GM18867 (cell line): ENCODE results near the gene EIF4E1B.

ENCODE experiments used
- ATAC-seq: cut with Tn5 transposase; IDR thresholded peaks from one replicate; pipeline ENCODE4 v1.9.1; 2021; ENCODE audit warnings: mild to moderate bottlenecking, moderate library complexity; ENCODE audit not compliant: unreplicated experiment

EIF4E1B gene

GRCh38 chr5:176644878-176645670 lies 14.6 kb downstream of the EIF4E1B start:
- ATAC-seq = no peak

GRCh38 chr5:176646049-176646706 lies 15.7 kb downstream of the EIF4E1B start:
- no peak for ATAC-seq

- ATAC-seq = peak; percentile 1
Measured at GRCh38 chr5:176646707-176647029, 16.2 kb downstream of the EIF4E1B start.

- peak; percentile 91 for ATAC-seq
Measured at GRCh38 chr5:176647030-176647842, 16.8 kb downstream of the EIF4E1B start, which contains the start of gene TSPAN17. TSS of gene TSPAN17 (plus strand) at chr5:176647484. CDS start at chr5:176647616, 132 bp downstream.

- ATAC-seq = no peak
Measured at GRCh38 chr5:176647843-176648473, 17.5 kb downstream of the EIF4E1B start.

GRCh38 chr5:176648474-176649194 lies 18.2 kb downstream of the EIF4E1B start:
- no peak for ATAC-seq

- no peak for ATAC-seq
Measured at GRCh38 chr5:176650354-176650884, 19.9 kb downstream of the EIF4E1B start.

GRCh38 chr5:176651472-176651980 lies 21.1 kb downstream of the EIF4E1B start:
- ATAC-seq = no peak

GRCh38 chr5:176652136-176652535 lies 21.7 kb downstream of the EIF4E1B start:
- no peak for ATAC-seq

- ATAC-seq = peak; percentile 52
Measured at GRCh38 chr5:176653401-176654385, 23.2 kb downstream of the EIF4E1B start.

GRCh38 chr5:176654856-176655255 lies 24.4 kb downstream of the EIF4E1B start:
- ATAC-seq = no peak

- no peak for ATAC-seq
Measured at GRCh38 chr5:176656467-176656990, 26.1 kb downstream of the EIF4E1B start.

GRCh38 chr5:176658007-176658599 lies 27.6 kb downstream of the EIF4E1B start:
- no peak for ATAC-seq

- ATAC-seq = no peak
Measured at GRCh38 chr5:176658817-176659511, 28.5 kb downstream of the EIF4E1B start.

- no peak for ATAC-seq
Measured at GRCh38 chr5:176659512-176659839, 29.0 kb downstream of the EIF4E1B start.

GRCh38 chr5:176659860-176660461 lies 29.5 kb downstream of the EIF4E1B start:
- no peak for ATAC-seq

GRCh38 chr5:176660530-176660859 lies 30.0 kb downstream of the EIF4E1B start:
- peak; percentile 21 for ATAC-seq
